Middle frontal gyrus (tissue), 1 donor: ENCODE results near the gene ACTR10.
"Not testable (repeated sequence)": the region's sequence is repeated elsewhere in the genome, so short reads cannot be mapped to it uniquely, and the experiment has no call there.

Experiments
- DNase-seq: peaks from one replicate; pipeline ENCODE4 v3.0.0-alpha.2; 2015; ENCODE audit warnings: low spot score; ENCODE audit errors: extremely low spot score

The ACTR10 gene

DNA sequence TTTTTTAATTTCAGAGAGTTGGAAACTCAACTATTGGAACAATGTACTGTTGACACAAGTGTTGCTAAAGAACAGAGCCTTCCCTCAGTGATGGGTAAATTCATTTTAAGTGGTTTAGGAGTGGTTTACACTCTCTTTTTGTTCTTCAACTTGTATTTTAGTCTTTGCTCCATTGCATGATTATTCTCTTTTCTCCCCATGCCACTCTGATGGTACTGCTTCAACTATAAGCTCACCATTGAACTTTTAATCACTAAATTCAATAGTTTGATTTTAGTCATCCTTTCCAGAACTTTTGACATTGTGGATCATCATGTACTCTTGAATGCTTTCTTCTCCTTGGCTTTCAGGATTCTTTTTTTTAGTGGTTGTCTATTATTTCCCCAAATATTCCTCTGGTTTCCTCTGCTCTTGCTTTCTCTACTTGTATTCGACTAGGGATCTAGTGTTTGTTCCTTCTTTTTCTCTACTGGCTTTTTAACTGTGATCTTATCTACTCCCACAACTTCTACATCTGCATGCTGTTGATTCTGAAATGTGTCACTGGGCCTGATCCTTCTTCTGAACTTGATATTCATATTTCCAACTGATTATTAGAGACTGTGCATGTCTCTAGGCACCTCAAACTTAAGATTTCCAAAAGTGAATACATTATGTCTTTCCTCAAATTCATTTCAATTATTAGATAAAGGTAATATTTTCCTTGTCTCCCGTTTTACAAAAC lies 15.4 kb downstream of the ACTR10 start:
- no peak for DNase-seq

- DNase-seq, result no peak
Observed at GRCh38 chr14:58216544-58216943, 16.6 kb downstream of the ACTR10 start.

DNA sequence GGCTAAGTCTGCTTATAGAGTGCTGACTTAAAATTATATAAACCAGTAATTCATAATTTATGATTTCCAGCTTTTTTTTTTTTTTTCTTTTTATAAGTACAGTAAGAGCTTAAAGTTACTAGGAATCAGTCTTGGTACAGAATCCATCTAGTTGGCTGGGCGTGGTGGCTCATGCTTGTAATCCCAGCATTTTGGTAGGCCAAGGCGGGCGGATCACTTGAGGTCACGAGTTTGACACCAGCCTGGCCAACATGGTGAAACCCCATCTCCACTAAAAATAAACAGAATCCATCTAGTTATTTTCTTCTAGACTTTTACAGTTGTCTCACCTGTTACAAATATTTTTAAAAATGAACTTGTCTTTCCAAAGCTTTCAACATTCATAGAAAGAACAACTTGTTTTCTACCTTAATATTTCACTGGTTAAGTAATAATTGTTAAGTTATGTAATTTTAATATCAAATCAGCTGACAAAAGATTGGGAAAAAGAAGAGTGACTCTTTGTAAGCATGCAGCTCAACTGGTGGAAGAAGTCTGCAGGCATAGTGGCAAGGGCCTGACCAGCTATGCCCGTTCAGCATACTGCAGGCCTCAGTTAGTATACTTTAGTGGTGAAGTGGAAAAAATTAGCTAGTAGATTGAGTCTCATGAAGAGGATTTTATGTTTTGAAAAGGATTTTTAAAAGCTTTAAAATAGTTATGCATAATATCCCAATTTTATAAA lies 27.3 kb downstream of the ACTR10 start:
- DNase-seq, result no peak

DNA sequence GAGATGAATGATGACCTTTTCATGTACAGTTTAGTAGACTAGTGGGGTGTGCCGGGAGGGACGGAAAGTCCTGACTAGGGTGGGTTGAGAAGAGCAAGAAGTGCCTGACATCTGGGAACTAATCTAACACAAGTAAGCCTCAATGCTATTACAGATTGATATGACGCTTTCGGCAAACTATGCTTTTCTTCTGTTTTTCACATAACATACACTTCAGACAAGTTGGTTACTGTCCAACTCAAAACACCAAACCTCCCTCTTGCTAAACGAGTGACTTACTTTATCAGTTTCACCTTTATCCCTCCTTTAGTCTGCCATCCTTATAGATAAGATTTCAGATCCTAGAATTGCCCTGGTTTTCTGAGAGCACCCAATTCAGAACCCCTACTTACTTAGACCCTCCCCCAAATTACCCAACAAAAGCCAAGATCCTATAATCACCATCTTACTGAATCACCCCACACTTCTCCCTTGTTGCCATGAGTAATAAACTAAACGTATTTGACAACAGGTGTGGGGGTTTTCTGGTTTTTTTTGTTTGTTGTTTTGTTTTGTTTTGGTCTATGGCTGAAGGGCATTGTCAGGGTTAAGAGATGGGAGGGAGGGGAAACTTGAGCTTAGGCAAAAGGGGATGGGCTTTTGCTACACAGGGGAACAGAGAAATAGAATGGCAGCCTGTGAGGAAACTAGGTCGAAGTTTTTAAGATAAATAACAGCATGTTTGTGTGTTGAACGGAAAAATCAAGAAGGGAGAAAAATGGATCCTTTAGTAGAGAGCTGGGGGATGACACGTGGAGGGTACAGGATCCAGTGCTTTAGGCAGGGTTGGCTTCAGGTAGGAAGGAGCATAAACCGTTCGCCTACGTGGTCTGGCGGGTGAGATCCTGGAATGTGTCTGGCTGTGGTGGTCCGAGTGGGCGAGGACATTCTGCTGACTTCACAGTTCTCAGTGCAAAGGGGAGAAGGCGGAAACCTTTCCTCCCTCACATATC lies 38.6 kb downstream of the ACTR10 start:
- DNase-seq, result no peak

DNA sequence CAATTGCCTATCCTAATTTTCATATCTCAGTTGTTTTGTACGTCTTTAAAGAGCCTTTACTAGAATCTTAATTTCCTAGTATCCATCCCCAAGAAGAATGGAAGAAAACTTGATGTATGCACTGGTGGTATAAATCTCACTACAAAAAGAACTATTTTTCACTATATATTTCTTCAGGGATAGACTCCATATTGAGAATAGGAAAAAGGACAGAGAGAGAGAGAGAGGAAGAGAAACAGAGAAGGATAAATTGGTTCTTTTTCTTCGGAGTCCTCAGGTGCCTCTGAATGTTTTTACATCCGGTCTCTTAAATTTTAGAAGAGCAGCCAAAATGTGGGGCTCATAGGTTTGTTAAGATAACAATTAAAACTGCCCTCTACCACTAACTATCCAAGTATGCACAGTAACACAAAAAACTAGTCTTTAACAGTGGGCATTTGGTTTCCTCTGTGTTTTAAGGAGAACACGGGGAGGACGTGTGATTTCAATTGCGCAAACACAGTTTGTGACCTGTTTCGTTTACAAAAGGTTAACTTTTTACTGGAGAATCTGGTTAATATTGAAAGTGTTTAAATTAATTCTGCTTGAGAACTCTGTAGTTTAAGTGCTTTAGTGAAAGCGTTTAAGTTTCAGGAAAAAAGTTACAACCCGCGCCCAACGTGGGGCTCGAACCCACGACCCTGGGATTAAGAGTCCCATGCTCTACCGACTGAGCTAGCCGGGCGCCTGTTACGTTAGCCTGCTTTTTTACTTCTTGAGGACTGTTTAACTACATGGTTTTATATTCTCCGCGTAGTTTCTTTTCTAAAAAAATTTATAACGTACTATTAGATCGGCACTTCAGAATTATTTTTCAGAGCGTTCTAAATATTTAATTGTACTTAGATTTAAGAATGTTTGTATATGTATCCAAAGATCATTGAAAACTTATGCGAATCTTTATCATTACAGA lies 39.6 kb downstream of the ACTR10 start:
- DNase-seq, result peak; percentile 77

- no peak for DNase-seq
Observed at GRCh38 chr14:58243790-58244555, 44.0 kb downstream of the ACTR10 start.

GRCh38 chr14:58244556-58245387 lies 44.8 kb downstream of the ACTR10 start, which contains the start of gene PSMA3:
Gene PSMA3, plus strand, starts transcription at chr14:58244843. Its CDS starts 78 bp downstream, at chr14:58244921.
- peak; percentile 98 for DNase-seq

DNA sequence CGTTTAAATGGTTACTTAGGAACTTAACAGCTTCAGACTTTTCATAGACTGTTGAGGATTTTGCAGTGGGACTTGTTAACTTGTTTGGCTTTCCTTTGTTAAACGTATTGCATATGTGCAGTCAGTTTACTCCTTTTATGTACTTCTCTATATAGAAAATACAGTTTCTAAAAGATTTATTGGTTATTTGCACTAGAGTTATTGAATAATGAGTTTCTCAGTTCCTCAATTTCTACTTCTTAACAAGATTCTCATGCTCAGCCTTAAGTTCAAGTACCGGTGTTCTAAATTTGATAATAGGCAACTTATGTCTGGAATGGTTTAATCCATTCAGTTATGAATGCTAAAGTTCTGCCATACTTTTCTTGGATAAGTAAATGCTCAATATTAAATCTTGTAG lies 45.6 kb downstream of the ACTR10 start:
- no peak for DNase-seq

DNA sequence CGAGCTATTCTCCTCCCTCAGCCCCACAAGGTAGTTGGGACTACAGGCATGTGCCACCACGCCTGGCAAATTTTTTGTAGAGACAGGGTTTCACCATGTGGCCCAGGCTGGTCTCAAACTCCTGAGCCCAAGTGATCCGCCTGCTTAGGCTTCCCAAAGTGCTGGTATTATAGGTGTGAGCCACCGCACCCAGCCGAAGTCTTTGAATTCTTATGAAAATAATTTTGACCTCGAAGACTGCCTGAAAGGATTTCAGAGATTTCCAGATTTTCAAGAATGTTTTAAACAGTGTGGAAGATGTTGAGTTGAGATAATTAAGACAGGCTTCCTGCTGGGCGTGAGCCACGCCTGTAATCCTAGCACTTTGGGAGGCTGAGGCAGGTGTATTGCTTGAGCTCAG lies 49.7 kb downstream of the ACTR10 start:
- DNase-seq, result no peak

- no peak for DNase-seq
Observed at GRCh38 chr14:58258156-58258555, 58.2 kb downstream of the ACTR10 start.

- not testable (repeated sequence) for DNase-seq
Observed at GRCh38 chr14:58262005-58262404, 62.1 kb downstream of the ACTR10 start.

DNA sequence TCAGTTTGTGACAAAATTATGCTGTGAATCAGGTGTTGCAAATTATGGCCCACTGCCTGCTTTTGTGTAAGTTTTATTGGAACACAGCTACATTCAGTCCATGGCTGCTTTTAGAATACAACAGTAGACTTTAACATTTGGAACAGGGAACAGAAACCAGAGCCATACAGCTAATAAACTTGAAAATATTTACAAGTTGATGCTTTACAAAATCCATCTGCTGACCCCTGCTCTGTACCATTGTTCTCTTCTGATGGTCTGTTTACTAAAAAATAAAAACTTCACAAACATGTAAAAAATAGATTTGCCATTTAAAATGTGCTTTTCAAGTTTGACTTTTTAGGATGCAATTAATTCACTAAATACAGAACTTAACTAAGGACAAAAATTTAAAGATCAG lies 65.5 kb downstream of the ACTR10 start:
- no peak for DNase-seq

DNA sequence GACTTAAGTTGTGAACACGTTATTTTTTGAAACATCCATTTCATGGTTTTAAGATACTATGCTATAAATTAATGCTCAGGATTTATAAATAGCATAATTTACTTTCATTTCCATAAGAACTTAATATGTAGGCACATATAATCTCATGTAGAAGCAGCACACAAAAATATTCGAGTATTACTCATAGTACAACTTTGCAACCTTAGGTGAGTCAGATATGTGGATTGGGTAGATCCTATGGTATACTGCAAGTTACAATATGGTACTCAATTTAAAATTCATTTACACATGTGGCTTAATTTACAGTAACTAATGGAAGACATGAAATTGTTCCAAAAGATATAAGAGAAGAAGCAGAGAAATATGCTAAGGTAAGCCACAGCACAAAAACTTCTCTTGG lies 70.7 kb downstream of the ACTR10 start:
- no peak for DNase-seq

GRCh38 chr14:58272588-58273372 lies 72.8 kb downstream of the ACTR10 start:
- DNase-seq, result no peak

DNA sequence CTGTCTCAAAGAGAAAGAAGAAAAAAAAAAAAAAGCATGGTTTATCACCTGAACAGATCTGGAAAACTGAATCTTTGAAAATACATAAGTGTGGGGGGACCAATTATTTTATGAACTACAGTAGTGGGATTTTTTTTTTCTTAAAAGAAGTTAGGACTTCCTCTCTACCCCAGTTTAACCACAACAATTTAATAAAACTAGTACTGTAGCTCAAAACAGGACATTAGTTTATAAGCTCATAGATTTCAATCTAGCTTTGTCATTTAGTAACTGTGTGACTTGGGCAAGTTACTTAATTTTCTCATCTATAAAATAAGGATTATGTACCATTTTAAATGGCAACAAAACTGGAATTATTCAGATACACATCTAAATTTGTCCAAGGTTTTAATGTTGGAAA lies 74.9 kb downstream of the ACTR10 start:
- DNase-seq, result no peak

GRCh38 chr14:58275527-58276190 lies 75.7 kb downstream of the ACTR10 start:
- no peak for DNase-seq

DNA sequence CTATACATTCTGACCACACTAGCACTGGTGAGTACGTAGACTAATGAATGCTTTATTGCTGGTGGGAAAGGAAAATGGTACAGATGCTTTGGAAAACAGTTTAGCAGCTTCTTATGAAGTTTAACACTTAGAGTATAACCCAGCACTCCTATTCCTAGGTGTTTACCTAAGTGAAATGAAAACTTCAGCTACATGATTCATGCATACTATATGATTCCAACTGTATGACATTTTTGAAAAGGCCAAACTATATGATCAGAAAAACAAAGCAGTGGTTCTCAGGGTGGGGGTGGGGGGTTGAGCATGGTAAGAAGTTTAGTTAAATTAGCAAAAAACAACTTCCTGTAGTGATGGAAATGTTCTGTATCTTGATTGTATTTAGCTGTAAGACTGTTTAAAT lies 76.3 kb downstream of the ACTR10 start:
- no peak for DNase-seq

- no peak for DNase-seq
Observed at GRCh38 chr14:58278177-58278576, 78.2 kb downstream of the ACTR10 start.
